Left ventricle myocardium superior (tissue), 1 donor: ENCODE results near the gene CAMK1. TPM values are rescaled to one million over a fixed set of nuclear protein-coding genes. Genes with fewer than 3 reads are reported as not detected.

Source experiments
- ATAC-seq: fragments of 200-7000 bp; cut with Tn5 transposase; one replicate; pipeline ENCODE4 v1.9.1; 2020; ENCODE audit warnings: mild to moderate bottlenecking, moderate library complexity
- DNase-seq: peaks from one replicate; pipeline ENCODE4 v3.0.0-alpha.2; 2020
- intact Hi-C: fragments of 100-400 bp; cut with micrococcal nuclease; formaldehyde crosslinking; loops from one replicate; pipeline ENCODE4 v1.11.0; 2022
- total RNA-seq: library from RNA; stranded (reverse); fragmentation: NEBNext Ultra II Directional; extraction: Animal tissue kit (Norgen Biotek cat#: 25700); gene quantifications from one replicate; pipeline ENCODE4 v1.2.1, GENCODE V29; 2021
- donor health status: DM: no; HTN: yes; CAD: no; lungs with severe emphysema.

Gene CAMK1
- total RNA-seq, 1 donor from 2014 or later: 11.7 TPM

- DNase-seq (no peak), ATAC-seq (no peak)
- intact Hi-C loops: no loop called here
These were observed 25.5 kb upstream of the CAMK1 start for GRCh38 chr3:9795207-9795606.

DNA sequence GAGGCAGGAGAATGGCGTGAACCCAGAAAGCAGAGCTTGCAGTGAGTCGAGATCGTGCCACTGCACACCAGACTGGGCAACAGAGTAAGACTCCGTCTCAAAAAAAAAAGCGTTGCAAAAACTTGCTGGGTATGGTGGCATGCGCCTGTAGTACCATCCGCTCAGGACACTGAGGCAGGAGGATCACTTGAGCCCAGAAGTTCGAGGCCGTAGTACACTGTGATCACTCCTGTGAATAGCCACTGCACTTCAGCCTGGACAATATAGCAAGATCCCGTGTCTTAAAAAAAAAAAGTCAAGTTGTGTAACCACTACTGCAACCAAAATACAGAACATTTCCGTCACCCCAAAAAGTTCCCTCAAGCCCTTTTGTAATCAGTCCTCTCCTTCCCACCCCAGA, 24.7 kb upstream of the CAMK1 start:
- DNase-seq (no peak), ATAC-seq (no peak)
- intact Hi-C loops: no loop called here

DNA sequence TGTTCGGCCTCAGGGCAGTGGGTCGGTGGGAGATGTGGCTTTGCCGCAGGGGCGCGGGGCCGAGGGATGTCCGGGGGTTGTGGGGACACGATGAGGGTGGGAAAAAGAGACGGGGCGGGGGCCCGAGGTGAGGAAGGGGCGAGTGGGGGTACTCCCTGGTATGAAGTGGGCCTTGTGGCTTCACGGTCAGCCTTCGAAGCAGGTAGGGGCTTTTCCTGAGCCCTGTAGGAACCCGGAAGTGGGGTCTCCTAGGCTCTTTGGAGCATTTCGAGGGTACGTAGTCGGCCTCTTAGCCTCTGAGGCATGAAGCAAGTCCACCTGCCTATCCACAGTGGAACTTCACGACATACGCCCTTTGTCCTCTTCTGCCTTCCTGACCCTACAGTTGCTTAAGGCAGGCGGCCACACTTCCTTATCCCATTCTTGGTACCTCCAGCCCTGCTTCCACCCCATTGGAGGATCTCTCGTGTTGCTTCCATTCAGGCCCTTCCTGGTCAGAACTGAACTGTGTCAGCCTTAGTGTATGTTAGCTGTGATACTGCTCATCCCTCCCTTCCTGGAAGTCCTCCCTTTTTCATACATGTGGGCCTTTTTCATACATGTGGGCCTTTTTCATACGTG, 23.5 kb upstream of the CAMK1 start:
- intact Hi-C loops: no loop called here
- ATAC-seq (peak; percentile 0), DNase-seq (no peak)

DNA sequence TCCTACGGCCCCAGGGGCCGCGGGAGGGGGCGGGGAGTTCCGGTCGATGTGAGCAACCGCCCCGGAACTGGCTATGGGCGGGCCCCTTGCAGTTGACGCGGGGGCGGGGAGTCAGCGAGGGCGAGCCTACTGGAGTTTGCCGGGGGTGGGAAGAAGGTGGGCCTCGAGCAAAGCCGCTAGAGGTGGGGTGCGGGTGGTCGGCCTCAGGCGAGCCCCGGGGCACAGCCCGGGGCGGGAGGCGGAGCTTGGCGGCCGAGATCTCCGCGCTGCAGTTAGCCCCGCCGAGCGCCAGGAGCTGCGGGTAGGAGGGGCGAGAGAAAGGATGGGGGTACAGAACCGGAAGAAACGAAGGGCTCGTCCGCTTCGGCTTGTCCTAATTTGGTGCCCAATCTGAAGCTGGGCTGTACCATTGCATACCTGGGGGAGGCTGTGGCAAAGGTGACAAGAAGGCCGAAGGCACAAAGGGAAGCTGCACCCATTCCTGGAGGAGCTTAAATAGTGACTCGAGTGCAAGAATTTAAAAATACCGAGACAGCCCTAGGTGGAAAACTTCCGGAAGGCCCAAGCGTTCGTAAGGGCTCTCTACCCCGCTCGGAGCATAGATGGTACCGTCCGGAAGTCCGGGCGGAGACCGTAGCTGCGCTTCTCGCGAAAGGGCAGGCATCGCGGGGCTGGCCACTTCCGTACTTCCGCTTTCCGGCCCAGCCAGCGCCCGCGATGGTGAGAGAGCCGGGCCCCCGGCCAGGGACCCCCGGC, 22.8 kb upstream of the CAMK1 start, which contains the start of the genes ARPC4 and TADA3:
Gene ARPC4, plus strand, starts transcription at position 678 of the 756 bp plus-strand sequence. Its CDS starts 40 bp downstream, at position 718.
Gene TADA3, minus strand, starts transcription at position 69 of the 756 bp plus-strand sequence. CDS start 1,007 bp downstream, outside the sequence.
- peak; percentile 94 for ATAC-seq
- intact Hi-C loops: no loop called here
- DNase-seq: peak; percentile 97

- ATAC-seq (no peak), DNase-seq (no peak)
- intact Hi-C loops: no loop called here
These were observed 22.1 kb upstream of the CAMK1 start for GRCh38 chr3:9791790-9792404.

GRCh38 chr3:9791127-9791526, 21.4 kb upstream of the CAMK1 start:
- DNase-seq: no peak
- ATAC-seq: no peak
- intact Hi-C loops: no loop called here

DNA sequence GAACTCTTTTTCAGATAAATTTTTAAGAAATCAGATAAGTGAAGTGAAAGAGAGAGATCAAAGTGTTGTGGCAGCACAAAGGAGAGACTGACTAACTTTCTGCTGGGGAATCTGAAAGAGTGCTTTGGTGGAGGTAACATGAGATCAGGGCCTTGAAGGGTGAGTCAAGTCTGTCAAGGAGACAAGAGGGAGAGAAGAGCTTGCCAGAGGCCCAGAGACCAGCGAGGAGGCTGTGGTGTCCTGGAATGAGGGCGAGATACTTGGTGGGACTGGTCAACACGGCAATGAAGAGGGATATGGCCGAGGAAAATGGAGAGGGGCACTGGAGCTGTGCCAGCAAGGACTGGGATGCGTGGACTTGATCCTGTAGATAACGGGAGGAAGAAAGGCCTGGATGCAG, 18.0 kb upstream of the CAMK1 start:
- DNase-seq: no peak
- intact Hi-C loops: no loop called here
- ATAC-seq: no peak

DNA sequence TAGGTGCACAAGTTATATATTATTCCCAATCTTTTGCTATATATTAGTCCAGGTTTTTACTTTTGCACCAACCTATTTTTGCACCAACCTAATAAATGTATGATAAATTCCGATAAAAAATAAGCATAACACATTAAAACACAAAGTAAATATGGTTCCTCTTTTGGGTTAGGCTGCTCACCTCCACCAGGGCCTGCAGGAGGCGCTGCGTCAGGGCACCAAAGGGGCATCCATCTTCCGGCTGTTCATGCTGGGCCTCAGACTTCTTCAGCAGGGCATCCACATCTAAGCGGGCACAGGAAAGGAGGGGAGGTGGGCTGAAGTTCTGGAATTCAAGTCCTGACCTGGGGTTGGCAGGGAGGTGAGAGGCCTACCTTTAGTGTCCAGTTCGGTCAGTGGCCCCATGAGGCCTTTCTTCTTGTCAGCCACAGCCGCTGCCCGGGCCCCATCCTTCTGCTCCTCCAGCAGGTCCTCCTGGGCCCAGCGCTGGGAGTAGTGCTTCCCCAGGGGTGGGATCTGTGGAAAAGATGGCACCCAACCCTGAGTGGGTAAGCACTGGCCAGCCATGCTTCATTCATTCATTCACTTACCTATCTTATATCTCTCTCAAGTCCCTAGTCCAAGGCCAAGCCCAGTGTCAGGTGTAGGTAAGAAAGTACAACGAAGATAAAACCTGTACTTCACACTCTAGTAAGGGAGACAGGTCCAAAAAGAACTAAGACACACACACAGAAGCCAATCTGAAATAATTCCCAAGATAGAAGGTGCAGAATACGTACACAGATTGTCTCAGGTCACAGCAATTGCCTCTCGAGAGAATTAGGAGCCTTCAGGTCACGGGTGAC, 17.3 kb upstream of the CAMK1 start:
- DNase-seq (no peak), ATAC-seq (no peak)
- intact Hi-C loops: no loop called here

DNA sequence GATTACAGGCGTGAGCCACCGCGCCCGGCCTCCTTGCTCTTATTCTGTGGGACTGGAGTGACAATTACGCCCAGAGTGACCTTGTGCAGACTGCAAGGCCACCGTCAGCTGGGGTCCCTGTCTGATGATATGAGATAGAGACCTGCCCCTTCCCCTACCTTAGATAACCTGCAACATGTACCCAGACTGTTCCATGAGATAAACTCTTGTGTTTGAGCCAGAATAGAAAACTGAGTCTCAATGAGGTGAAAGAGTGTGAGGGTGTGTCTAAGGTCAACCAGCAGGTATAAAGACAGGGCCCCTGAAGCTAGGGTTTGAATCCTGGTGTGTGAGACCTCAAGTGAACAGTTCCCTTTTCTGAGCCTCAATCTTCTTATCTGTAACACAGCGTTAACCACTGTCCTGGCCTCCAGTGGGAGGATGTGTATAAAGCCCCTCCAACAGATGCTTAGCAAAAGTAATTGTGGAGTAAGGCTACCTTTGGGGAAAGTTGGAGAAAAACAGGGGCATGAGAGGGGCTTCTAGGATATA, 16.5 kb upstream of the CAMK1 start:
- ATAC-seq (no peak), DNase-seq (no peak)
- intact Hi-C loops: no loop called here

DNA sequence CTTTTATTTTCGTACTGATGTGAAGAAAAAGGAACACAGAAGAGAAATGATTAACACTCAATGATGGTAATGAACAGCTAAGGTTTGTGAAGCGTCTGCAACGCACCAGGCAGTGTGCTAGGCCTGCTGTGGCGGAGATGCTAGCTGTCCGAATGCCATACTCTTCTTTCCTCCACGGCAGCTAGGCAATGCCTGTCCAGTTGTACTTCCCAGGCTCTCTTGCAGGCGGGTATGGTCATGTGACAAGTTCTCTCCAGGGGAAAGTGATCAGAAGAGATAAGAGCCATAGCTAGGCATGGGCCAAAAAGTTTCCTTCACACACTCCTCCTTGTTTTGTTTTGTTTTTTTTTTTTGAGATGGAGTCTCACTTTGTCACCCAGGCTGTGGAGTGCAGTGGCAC, 15.9 kb upstream of the CAMK1 start:
- no peak for ATAC-seq
- no peak for DNase-seq
- intact Hi-C loops: no loop called here

- intact Hi-C loops: no loop called here
These were observed 15.2 kb upstream of the CAMK1 start for GRCh38 chr3:9784965-9785364.

DNA sequence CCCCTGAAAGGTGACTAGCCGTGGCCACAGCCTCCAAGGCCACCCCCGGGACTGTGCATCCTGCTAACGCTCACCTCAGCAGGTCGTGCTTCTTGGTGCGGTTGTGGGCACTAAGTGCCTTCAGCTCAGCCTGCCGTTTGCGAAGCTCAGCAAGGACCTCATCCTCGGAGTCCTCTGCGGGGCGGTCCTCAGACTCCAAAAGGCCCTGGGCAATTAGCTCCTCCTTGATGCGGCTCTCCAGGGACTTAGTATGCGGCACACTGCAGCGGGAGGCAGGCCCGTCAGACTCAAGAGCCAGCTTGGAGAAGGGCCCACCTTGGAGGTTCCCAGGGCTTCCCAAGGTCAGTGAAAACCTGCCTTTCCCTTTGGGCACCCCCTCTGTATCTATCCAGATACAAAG, 14.2 kb upstream of the CAMK1 start:
- DNase-seq (no peak), ATAC-seq (no peak)
- intact Hi-C loops: no loop called here

More at GRCh38 chr3:9784965-9785364, 15.2 kb upstream of the CAMK1 start:
- DNase-seq (no peak), ATAC-seq (no peak)

- intact Hi-C loops: no loop called here
These were observed 13.0 kb upstream of the CAMK1 start for GRCh38 chr3:9782770-9783169.

DNA sequence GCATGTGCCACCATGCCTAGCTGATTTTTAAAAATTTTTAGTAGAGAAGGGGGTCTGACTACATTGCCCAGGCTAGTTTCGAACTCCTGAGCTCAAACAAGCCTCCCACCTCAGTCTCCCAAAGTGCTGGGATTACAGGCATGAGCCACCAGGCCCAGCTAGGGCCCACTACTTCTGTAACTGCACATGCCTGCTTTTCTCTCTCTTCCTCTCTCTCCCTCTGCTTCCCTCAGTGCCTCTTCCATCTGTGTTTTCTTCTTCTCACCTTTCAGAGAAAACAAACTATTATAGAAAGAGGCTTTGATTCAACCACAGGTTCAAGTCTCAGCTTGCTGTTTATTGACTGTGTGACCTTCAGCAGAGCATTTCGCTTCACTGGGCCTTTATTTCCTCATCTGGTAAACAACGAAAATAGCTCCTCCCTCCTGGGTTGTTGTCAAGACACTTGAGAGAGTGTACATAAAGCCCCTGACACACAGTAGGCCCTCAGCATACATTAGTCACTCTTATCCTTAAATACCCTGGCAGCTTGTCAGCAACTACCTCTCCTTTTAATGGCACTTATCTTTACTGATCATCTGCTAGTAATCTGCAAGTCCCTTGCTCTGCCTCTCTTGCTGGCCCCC, 12.3 kb upstream of the CAMK1 start:
- ATAC-seq (no peak), DNase-seq (no peak)
- intact Hi-C loops: no loop called here

More at GRCh38 chr3:9782770-9783169, 13.0 kb upstream of the CAMK1 start:
- ATAC-seq (no peak), DNase-seq (no peak)

GRCh38 chr3:9781551-9781950, 11.8 kb upstream of the CAMK1 start:
- DNase-seq (no peak), ATAC-seq (no peak)
- intact Hi-C loops: no loop called here

GRCh38 chr3:9780910-9781309, 11.2 kb upstream of the CAMK1 start:
- no peak for ATAC-seq
- no peak for DNase-seq
- intact Hi-C loops: no loop called here

- intact Hi-C loops: no loop called here
- DNase-seq (no peak), ATAC-seq (no peak)
These were observed 10.7 kb upstream of the CAMK1 start for GRCh38 chr3:9780458-9780812.

DNA sequence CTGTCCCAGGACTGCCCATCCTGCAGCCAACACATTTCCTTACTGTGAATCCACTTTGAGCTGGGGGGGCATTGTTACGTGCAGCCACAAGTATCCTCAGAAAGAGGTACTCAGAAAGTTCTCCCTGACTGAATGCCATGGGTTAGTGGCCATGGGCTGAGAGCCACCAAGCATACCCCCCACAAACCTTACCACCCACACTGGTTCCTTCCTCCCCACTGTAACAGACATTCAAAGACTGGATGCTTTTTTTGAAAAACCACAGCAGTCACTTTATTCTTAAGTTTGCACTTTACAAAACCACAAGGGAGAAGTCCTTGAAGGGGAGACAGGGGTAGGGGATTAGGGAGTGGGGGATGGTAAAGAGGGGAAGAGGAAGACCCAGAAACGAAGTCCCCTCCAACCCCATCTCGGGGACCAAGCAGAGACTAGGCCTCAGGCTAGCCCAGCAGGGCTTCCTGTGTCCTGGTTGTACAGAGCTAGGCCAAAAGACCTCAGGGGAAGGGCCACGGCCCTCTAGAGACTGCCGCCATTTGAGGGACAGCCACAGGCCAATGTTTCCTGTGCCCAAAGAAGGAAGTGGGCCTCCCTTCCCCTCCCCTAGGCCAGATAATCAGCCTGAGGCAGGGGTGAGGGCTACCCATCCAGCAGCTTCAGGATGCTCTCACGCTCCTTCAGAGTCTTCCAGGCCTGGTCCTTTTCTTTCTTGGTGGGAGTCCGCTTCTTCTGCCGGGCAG, 10.1 kb upstream of the CAMK1 start:
- ATAC-seq (peak; percentile 67), DNase-seq (no peak)
- intact Hi-C loops: no loop called here
